Stimulated activated naive CD4-positive, alpha-beta T cell (primary cell): Measurements from ENCODE around the gene SLC28A3.

Experiments
- DNase-seq, 6 experiments: peaks; one replicate each; lab custom pipeline; 2025; lab: John Stamatoyannopoulos, UW

SLC28A3 gene

GRCh38 chr9:84239343-84239742, 101.2 kb downstream of the SLC28A3 start:
- DNase-seq, result no peak

GRCh38 chr9:84238652-84239051, 101.9 kb downstream of the SLC28A3 start:
- no peak for DNase-seq

GRCh38 chr9:84235511-84235910, 105.0 kb downstream of the SLC28A3 start:
- no peak for DNase-seq

- no peak for DNase-seq
These were observed 110.0 kb downstream of the SLC28A3 start for GRCh38 chr9:84230355-84231145.

GRCh38 chr9:84229191-84229590, 111.4 kb downstream of the SLC28A3 start:
- no peak for DNase-seq

- DNase-seq, result no peak
These were observed 112.3 kb downstream of the SLC28A3 start for GRCh38 chr9:84228130-84228720.

GRCh38 chr9:84226126-84226525, 114.4 kb downstream of the SLC28A3 start:
- DNase-seq, result no peak
